NCI-H2196 treated with DMSO at 0.1 percent for 48 hours (cell line): ENCODE measurements around the gene SIVA1.

Experiments used
- DNase-seq: peaks from one replicate; lab custom pipeline; 2025; ENCODE audit not compliant: unreplicated experiment; lab: John Stamatoyannopoulos, UW

Gene SIVA1

GRCh38 chr14:104794631-104794992 is 41.7 kb downstream of the SIVA1 start:
- DNase-seq: no peak

DNA sequence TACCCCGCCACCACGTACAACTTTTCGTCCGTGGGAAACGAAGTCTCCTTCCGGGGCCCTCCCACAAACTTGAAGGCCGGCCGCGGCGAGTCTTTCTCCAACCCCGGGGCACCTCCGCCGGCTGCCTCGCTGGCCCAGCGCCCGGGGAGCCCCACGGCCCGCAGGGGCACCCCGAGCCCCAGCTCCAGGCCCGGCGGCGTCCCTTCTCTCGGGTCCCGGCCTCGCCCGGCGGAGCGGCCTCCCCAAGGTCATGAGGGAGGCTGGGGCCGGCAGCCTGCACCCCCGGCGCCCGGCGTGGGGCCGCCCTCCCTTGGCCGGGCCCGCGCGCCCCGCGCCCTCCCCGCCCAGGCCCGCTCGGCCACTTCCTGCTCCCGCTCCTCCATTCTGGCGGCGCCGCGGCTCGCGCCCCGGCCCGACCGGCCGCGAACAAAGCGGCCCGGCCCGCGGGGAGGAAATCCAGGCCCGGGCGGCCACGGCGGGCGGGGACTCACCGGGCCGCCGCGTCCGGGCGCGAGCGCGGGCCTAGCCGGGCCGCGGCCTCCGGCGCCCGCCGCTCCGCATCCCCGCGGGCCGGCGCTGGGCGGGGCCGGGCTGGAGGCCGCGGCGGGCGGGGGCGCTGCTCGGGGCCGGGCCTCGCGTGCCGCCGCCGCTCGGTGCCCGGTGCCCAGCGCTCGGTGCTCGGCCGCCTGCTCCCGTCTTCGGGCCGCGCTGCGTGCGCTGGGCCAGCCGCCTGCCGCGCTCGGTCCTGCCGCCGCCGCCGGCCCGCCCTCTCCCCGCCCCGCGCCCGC is 42.2 kb downstream of the SIVA1 start, which contains the start of gene AKT1:
AKT1 (minus strand) TSS at position 756 of the 788 bp plus-strand sequence. CDS start 3,105 bp downstream, outside the sequence.
- DNase-seq: no peak

DNA sequence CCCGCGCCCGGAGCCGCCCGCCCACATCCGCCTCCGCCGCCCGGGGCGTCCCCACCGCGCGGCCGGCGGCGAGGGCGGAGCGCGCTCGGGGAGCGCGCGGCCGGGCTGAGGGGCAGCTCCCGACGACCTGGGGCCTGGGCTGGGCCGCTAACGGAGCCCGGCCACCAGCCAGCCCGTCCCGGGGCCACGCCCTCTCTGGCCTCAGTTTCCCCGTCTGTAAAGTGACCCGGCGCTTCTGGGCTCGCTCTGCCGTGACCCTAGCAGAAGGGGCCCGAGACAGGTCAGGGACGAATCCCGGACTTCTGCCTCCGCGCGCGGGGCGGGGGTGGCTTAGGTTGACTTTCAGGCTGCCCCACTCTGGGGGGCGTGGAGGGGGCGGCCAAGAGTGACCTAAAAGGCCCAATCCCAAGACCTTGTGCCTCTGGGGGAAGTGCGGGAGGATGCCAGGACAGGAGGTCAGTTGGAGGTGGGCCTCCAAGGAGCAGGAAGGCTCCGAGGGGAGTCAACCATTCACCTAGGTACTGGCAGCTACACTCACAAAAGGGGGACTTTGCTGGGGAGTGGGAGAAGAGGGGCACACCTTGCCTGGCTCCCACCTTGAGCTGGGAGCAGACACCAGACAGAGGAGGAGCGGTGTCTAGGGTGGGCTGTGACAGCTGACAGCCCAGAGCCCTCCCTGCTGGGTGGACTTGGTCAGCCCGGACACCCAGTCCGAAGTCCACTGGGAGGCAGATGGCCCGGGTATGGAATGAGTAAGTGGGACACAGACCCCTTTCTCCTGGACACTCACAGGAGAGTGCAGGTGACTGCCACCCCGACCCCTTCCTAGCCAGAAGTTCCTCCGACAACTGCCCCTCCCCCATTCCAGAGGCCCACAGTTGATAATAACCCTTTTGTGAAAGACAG is 43.1 kb downstream of the SIVA1 start:
- DNase-seq: no peak

GRCh38 chr14:104796687-104797081 is 43.7 kb downstream of the SIVA1 start:
- DNase-seq: no peak

- no peak for DNase-seq
Observed at GRCh38 chr14:104797115-104798044, 44.4 kb downstream of the SIVA1 start.

DNA sequence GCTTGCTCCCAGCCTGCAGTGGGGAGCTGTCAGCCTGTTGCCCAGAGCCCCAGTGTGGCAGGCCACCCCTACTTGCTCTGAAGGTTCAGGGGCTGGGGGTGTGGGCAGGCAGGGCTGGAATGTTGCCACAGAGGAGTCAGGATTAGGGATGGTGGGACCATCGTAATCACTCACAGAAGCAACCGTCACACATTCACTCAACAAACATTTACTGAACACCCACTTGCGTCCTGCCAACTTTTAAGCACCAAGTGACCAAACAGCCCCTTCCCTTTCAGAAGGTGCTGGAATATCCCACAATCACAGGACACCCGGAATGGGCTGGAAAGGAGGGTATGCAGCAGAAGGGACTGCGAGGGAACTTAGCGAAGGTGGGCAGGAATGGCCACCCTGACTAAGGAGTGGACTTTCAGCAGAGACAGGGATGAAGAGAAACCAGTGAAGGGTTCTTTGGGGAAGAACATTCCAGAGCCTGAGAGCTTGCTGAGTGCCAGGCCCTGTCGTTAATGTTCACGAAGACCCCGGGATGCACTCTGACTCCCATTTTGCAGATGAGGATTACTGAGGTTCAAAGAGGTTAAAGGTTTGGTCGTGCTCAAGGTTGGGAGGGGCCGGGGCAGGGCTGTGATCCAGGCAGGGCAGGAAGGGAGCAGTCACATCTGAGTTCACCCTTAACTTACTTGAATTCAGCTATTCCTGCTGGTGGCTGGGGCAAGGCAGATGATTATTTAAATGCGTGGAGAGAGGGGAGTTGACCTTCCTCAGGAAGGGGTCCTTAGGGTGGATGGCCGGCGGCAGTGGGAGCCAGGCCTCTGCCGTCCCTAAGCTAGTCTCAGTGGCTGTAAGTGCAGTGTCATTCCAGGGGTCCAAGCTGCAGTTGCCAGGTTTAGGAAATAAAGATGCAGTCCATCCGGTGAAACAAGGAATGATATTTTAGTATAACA is 45.6 kb downstream of the SIVA1 start:
- no peak for DNase-seq

DNA sequence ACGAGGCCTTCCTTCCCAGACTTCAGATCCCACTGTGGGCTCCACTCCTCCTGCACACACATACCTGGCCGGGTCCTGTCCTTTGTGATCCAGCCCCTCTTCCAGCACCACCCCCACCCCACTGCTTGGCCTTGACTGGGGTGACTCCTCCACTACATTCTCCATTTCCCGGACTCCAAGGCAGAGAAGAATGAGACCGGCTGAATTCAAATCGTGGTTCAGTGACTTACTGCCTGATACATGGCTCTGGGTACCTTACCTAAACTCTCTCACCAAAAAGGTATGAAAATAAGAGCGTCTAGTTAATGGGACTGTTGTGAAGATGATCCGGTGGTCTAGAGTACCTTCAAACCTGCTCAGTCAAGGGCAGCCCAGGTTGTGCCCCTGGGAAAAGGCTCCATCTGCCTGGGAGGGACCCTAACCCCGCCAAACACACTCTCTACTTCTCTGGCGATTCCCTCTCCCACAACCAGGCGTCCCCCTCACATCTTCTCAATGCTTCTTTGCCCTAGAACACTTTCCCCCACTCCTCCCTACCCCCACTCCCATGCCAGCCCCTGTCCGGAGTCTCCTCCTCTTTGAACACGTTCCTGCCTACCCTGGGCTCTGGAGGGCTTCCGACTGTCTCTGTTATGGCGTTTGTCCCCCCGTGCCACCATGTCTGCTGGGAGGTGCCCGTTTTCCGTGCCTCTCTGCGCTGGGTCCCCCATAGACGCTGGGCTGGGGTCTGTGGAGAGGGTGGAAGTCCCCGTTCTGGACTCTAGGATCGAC is 46.5 kb downstream of the SIVA1 start:
- no peak for DNase-seq

- DNase-seq: peak; percentile 21
Observed at GRCh38 chr14:104800015-104800770, 47.2 kb downstream of the SIVA1 start.

DNA sequence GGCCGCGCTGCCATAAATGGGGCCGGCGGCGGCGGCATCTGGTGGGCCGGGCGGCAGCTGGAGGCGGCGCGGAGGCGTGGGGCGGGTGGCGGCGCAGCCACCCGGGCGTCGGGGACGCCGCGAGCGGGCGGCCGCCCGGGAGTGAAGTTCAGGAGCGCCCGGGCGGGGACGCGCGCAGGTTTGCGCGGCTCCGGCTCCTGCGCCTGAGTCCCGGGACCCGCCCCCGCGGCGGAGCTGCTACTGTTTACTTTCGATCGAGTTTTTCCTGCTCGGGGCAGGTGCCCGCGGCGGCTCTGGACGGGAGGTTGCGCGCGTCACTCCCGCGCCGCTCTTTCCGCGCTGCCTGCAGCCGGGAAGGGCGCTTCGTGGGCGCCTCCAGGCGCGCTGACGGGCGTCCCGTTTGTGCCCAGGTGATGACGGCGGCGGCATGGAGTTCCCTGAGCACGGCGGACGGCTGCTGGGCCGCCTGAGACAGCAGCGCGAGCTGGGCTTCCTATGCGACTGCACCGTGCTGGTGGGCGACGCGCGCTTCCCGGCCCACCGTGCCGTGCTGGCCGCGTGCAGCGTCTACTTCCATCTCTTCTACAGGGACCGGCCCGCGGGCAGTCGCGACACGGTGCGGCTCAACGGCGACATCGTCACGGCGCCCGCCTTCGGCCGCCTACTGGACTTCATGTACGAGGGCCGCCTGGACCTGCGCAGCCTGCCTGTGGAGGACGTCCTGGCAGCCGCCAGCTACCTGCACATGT is 48.0 kb downstream of the SIVA1 start, which contains the start of gene ZBTB42:
ZBTB42 (plus strand) TSS at position 331 of the 749 bp plus-strand sequence; CDS start at position 428, 97 bp downstream.
- no peak for DNase-seq

- DNase-seq: no peak
Observed at GRCh38 chr14:104801520-104802393, 48.8 kb downstream of the SIVA1 start.

DNA sequence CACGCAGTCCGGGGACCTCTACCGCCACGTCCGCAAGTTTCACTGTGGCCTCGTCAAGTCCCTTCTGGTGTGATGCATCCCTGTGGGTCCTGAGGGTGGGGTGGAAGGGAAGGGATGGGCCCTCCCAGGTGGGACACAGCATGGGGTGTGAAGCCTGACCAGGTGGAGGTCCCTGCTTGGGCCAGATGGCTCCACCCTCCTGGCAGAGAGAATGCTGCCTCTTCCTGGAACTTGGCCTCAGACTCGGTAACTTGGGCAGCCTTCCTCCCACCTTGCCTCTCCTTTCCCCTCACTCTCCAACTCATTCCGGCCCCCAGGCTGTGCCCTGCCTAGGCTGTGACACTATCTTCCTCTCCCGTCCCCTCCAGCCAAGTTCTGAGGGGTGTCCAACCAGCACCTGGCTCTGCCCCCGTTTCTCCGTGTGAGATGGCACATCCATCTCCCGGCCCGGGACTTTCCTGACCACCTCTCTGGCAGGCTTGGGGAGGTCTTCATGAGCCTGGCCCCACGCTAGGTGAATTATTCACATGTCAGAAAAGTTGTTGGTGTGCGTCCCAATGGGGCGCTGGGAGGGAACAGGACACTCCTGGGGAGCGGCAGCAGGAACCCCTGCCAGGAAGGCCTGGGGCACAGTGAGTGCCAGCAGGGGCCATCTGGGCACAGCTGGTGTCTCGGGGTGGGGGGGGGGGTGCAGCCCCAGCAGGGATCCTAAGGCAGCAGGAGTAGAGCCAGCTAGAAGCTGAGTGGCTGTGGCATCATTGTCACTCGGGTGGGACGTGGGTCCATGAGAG is 49.6 kb downstream of the SIVA1 start:
- no peak for DNase-seq

DNA sequence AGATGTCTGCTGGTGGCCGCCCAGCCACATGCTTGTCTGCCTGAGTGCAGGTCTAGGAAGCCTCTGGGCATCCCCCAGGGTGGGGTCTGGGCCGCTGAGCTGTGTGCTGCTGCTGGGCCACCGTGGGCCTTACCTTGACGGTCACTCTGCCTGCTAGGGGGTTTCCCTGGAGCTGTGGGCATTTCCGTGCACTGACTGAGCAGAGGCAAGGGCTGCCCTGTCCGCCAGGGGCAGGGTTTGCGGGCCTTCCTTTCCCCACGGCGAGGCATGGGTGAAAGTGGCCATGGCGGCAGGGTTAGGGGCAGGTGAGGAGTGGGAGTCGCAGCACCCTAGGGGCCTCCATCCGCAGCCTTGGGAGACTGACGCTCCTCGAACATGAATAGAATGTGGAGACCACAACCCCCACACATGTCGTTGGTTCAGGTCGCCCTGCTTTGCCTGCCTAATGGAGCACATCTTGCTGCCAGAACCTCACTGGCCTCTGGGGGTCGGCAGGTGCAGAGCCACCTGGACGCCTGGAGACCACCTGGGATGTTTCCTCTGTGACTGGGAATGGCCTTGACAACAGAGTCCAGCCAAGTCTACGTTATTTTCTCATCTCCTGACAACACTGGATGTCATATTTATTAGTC is 50.4 kb downstream of the SIVA1 start:
- DNase-seq: no peak

DNA sequence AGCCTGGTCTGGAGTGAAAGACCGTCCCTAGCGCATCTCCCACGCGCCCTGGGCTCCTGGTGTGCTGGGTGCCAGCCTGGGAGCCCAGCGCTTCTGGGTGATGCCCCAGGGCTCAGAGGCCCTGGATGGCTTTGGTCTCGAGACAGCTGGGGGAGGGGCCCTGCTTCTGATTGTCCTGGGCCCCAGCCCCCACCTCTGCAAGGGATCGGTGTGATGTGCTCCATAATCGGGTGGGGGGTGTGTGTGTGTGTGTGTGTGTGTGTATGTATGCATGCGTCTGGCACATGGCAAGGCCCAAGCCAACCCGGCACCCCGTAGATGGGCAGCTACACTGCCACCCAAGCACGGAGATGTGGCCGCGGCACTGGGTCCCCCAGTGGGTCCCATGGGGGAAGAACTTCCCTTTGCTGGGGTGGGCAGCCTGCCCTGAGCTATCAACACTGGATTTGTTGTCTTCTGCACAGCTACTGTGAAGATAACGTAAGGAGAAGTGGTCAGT is 51.0 kb downstream of the SIVA1 start:
- DNase-seq: no peak

- DNase-seq: no peak
Observed at GRCh38 chr14:104804481-104805325, 51.8 kb downstream of the SIVA1 start.
